ENCODE measurements around the gene CA11. TPM values are rescaled to one million over a fixed set of nuclear protein-coding genes. Genes with fewer than 3 reads are reported as not detected.

Gene CA11
- total and polyA plus RNA-seq, 2 donors (not counting 1 experiment from before 2014, with no cell fraction given) = 1.7 to 4.1 TPM

DNA sequence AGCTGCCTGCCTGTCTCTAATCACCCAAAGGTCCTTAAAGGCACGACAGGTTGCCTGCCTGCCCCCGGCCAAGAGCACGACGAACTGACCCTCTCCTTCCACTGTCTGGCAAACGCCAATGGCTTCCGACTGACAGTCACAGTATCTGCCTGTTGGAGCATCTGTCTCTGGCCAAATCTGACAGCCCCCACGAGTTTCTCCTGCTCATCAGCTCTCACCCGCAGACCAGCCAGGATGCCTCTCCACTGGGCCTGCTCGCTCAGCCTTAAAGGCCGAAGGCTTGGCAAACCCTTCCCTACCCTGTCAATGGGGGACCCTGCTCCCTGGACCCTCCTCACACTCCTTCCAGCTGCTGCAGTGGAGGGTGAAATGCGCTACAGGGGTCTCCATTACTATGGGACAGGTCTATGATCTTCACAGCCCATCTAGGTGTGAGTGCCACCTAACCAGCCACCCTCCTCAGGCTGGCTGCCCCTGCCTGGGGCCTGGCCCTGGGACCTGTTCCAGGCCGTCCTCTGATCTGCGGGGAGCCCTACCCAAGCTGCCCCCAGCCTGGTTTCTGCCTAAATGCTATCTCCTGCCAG, 32.0 kb downstream of the CA11 start:
- no peak for DNase-seq (ENCODE audit: low read depth in 2 of 2)
- no peak overlapping the region for H3K9ac ChIP-seq (ENCODE audit: insufficient read depth, low read length)
- peaks cover 12% of the 10 kb centered on the region for H3K4me1 ChIP-seq (ENCODE audit: control insufficient read depth, extremely low read depth, insufficient read depth, low read length)
- no peaks in the 10 kb centered on the region for H3K9me3 ChIP-seq (ENCODE audit: control insufficient read depth, insufficient read depth, low read depth, low read length)
- H4K20me1 ChIP-seq (ENCODE audit: control insufficient read depth, extremely low read depth, insufficient read depth, low read length) = peaks cover 2% of the 10 kb centered on the region
- peaks cover 28% of the 10 kb centered on the region for H3K36me3 ChIP-seq (ENCODE audit: control insufficient read depth, insufficient read depth, low read length)
- no peak overlapping the region for H3K4me2 ChIP-seq (ENCODE audit: extremely low read depth, insufficient read depth, low read length)
- H3K27me3 ChIP-seq (ENCODE audit: control insufficient read depth, insufficient read depth, low read length) = no peaks in the 10 kb centered on the region
- peaks cover 35% of the 10 kb centered on the region for H3K79me2 ChIP-seq (ENCODE audit: control insufficient read depth, insufficient read depth, low read length)
- TF ChIP-seq CTCF (conservative IDR thresholded peaks at IDR 0.05 in 1 of 2, IDR thresholded peaks at IDR 0.05 in 1 of 2; ENCODE audit: low read depth in 1 of 2, low read length in 2 of 2) = no peak
- no peak for TF ChIP-seq EZH2 (IDR thresholded peaks at IDR 0.05; ENCODE audit: low read length, missing control alignments)
- H3K4me3 ChIP-seq (replicated peaks in 1 of 4; ENCODE audit: control extremely low read depth in 1 of 4, insufficient read depth in 1 of 4, low read depth in 3 of 4, low read length in 4 of 4) = no peak overlapping the region
- H2AFZ ChIP-seq (ENCODE audit: low read length) = no peak overlapping the region
- H3K27ac ChIP-seq (ENCODE audit: insufficient read depth, low read length) = no peak overlapping the region

DNA sequence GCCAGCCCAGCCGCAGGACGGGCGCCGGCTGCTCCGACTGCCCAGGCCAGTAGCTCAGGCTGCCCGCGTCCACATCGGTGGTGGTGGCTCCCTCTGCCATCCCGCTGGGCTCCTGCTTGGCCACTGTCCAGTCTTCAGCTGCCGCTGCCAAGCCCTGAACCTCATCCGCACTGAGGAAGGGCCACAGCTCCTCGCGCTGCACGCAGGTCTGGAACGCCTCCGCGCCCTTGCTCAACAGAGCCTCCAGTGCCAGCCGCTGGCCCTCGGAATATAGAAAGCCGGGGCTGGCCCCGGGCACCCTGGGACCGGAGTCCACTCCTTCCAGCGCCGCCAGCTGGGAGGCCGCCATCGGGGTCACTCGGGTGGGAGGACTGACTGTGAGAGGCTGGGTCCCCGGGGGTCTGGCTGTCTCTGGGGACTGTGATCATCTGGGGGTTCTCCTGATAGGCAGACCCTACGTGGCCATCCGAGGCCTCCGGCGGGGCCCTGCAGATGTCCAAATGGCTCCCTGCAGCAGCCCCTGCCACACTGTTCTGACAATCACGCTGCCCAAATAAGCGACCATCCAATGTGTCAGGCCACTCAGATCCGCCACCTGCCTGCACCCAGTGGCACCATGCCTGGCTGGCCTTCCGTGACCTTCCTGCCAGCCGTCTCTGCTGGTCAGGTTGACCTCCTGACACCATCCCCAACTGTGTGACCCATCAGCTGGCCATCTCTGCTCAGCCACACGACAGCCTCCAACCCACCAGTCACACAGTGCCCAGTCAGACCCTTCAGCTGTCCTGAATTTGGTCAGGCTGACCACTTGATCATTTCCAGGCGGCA, 32.7 kb downstream of the CA11 start:
- DNase-seq (ENCODE audit: low read depth in 2 of 2) = no peak
- Histone ChIP-seq H3K27ac (ENCODE audit: insufficient read depth, low read length) (no peak overlapping the region), H4K20me1 (ENCODE audit: control insufficient read depth, extremely low read depth, insufficient read depth, low read length) (peaks cover 2% of the 10 kb centered on the region), H2AFZ (ENCODE audit: low read length) (no peak overlapping the region), H3K4me3 (replicated peaks in 1 of 4; ENCODE audit: control extremely low read depth in 1 of 4, insufficient read depth in 1 of 4, low read depth in 3 of 4, low read length in 4 of 4) (no peak overlapping the region), H3K9ac (ENCODE audit: insufficient read depth, low read length) (no peak overlapping the region), H3K9me3 (ENCODE audit: control insufficient read depth, insufficient read depth, low read depth, low read length) (no peaks in the 10 kb centered on the region), H3K36me3 (ENCODE audit: control insufficient read depth, insufficient read depth, low read length) (peaks cover 28% of the 10 kb centered on the region), H3K4me1 (ENCODE audit: control insufficient read depth, extremely low read depth, insufficient read depth, low read length) (peaks cover 12% of the 10 kb centered on the region), H3K79me2 (ENCODE audit: control insufficient read depth, insufficient read depth, low read length) (peaks cover 28% of the 10 kb centered on the region), H3K4me2 (ENCODE audit: extremely low read depth, insufficient read depth, low read length) (no peak overlapping the region), H3K27me3 (ENCODE audit: control insufficient read depth, insufficient read depth, low read length) (no peaks in the 10 kb centered on the region)
- no peak for TF ChIP-seq EZH2 (IDR thresholded peaks at IDR 0.05; ENCODE audit: low read length, missing control alignments)
- no peak for TF ChIP-seq CTCF (conservative IDR thresholded peaks at IDR 0.05 in 1 of 2, IDR thresholded peaks at IDR 0.05 in 1 of 2; ENCODE audit: low read depth in 1 of 2, low read length in 2 of 2)

GRCh38 chr19:48611872-48612271, 34.1 kb downstream of the CA11 start:
- H3K9me3 ChIP-seq (ENCODE audit: control insufficient read depth, insufficient read depth, low read depth, low read length) = no peaks in the 10 kb centered on the region
- H3K4me3 ChIP-seq (replicated peaks in 1 of 4; ENCODE audit: control extremely low read depth in 1 of 4, insufficient read depth in 1 of 4, low read depth in 3 of 4, low read length in 4 of 4) = no peak overlapping the region
- H3K4me1 ChIP-seq (ENCODE audit: control insufficient read depth, extremely low read depth, insufficient read depth, low read length) = peaks cover 2% of the 10 kb centered on the region
- peaks cover 14% of the 10 kb centered on the region for H3K79me2 ChIP-seq (ENCODE audit: control insufficient read depth, insufficient read depth, low read length)
- peaks cover 21% of the 10 kb centered on the region for H3K36me3 ChIP-seq (ENCODE audit: control insufficient read depth, insufficient read depth, low read length)
- no peak overlapping the region for H3K9ac ChIP-seq (ENCODE audit: insufficient read depth, low read length)
- no peak overlapping the region for H3K4me2 ChIP-seq (ENCODE audit: extremely low read depth, insufficient read depth, low read length)
- H2AFZ ChIP-seq (ENCODE audit: low read length) = no peak overlapping the region
- no peaks in the 10 kb centered on the region for H3K27me3 ChIP-seq (ENCODE audit: control insufficient read depth, insufficient read depth, low read length)
- TF ChIP-seq EZH2 (IDR thresholded peaks at IDR 0.05; ENCODE audit: low read length, missing control alignments) (no peak), CTCF (conservative IDR thresholded peaks at IDR 0.05 in 1 of 2, IDR thresholded peaks at IDR 0.05 in 1 of 2; ENCODE audit: low read depth in 1 of 2, low read length in 2 of 2) (no peak)
- no peaks in the 10 kb centered on the region for H4K20me1 ChIP-seq (ENCODE audit: control insufficient read depth, extremely low read depth, insufficient read depth, low read length)
- no peak overlapping the region for H3K27ac ChIP-seq (ENCODE audit: insufficient read depth, low read length)
- no peak for DNase-seq (ENCODE audit: low read depth in 2 of 2)
